SU-DHL-6 (cell line): Measurements from ENCODE around the gene ACTL6B.

Source experiments
- H2AFZ ChIP-seq: fragments of 200-600 bp; sonication (generic); 2 replicates; pipeline ENCODE4 v1.6.1; 2014; ENCODE audit warnings: low read depth, mild to moderate bottlenecking, moderate library complexity, mixed read lengths, antibody characterized with exemption, low read length; ENCODE audit not compliant: severe bottlenecking
- H3F3A ChIP-seq: fragments of 200-600 bp; shearing (Covaris generic); 2 replicates; pipeline ENCODE4 v1.6.0; 2016; ENCODE audit warnings: antibody characterized with exemption, mild to moderate bottlenecking; ENCODE audit not compliant: insufficient read depth
- H3K27ac ChIP-seq: fragments of 200-600 bp; sonication (generic); 2 replicates; pipeline ENCODE4 v1.5.1; 2016; ENCODE audit warnings: low read depth, mild to moderate bottlenecking, low read length, moderate library complexity, mixed read lengths
- H3K27me3 ChIP-seq: fragments of 200-600 bp; sonication (generic), shearing (Covaris generic); 2 replicates; pipeline ENCODE4 v1.6.0; 2014; ENCODE audit warnings: mild to moderate bottlenecking, low read length
- H3K36me3 ChIP-seq: fragments of 200-600 bp; sonication (generic); 2 replicates; pipeline ENCODE4 v1.6.1; 2014; ENCODE audit warnings: mild to moderate bottlenecking, low read length, mixed read lengths
- H3K4me2 ChIP-seq: fragments of 300-600, 200-600 bp; shearing (Covaris generic), sonication (generic); 2 replicates; pipeline ENCODE4 v1.6.0; 2014; ENCODE audit warnings: low read length, low read depth, mild to moderate bottlenecking; ENCODE audit not compliant: poor library complexity, severe bottlenecking
- H3K4me3 ChIP-seq: fragments of 200-600 bp; sonication (generic); 2 replicates; pipeline ENCODE4 v1.5.1; 2014; ENCODE audit warnings: antibody characterized with exemption, low read length, mild to moderate bottlenecking, mixed read lengths; ENCODE audit not compliant: insufficient read depth, poor library complexity, severe bottlenecking
- H3K79me2 ChIP-seq: fragments of 200-600 bp; sonication (generic); 2 replicates; pipeline ENCODE4 v1.6.1; 2014; ENCODE audit warnings: mild to moderate bottlenecking, low read length, moderate library complexity; ENCODE audit not compliant: insufficient read depth
- H3K9ac ChIP-seq: fragments of 200-600 bp; sonication (generic); 2 replicates; pipeline ENCODE4 v1.7.0; 2014; ENCODE audit warnings: mild to moderate bottlenecking, low read length
- H3K9me2 ChIP-seq: fragments of 200-600 bp; sonication (generic); replicated peaks from 2 replicates; pipeline ENCODE4 v1.6.1; 2014; ENCODE audit warnings: low read length; ENCODE audit not compliant: insufficient read depth
- H3K9me3 ChIP-seq: fragments of 200-600 bp; sonication (generic); 2 replicates; pipeline ENCODE4 v1.6.1; 2014; ENCODE audit warnings: low read length, mixed read lengths; ENCODE audit not compliant: insufficient read depth
- H4K20me1 ChIP-seq: fragments of 200-600 bp; sonication (generic); 2 replicates; pipeline ENCODE4 v1.6.1; 2014; ENCODE audit warnings: low read depth, mild to moderate bottlenecking, antibody characterized with exemption, low read length, moderate library complexity, mixed read lengths
- EZH2phosphoT487 ChIP-seq: fragments of 200-600 bp; sonication (generic), shearing (Covaris generic); conservative IDR thresholded peaks from 2 replicates; pipeline ENCODE4 v1.6.1; 2018; ENCODE audit warnings: mild to moderate bottlenecking, antibody characterized with exemption, low read length, moderate library complexity, mixed read lengths
- TF ChIP-seq, protein P1 (sequence below): fragments of 200-600 bp; sonication (generic); IDR thresholded peaks from one replicate; pipeline ENCODE4 v1.5.1; 2017; ENCODE audit warnings: antibody characterized with exemption, mild to moderate bottlenecking, low read length, moderate library complexity; ENCODE audit not compliant: insufficient read depth, poor library complexity, severe bottlenecking

Gene ACTL6B

DNA sequence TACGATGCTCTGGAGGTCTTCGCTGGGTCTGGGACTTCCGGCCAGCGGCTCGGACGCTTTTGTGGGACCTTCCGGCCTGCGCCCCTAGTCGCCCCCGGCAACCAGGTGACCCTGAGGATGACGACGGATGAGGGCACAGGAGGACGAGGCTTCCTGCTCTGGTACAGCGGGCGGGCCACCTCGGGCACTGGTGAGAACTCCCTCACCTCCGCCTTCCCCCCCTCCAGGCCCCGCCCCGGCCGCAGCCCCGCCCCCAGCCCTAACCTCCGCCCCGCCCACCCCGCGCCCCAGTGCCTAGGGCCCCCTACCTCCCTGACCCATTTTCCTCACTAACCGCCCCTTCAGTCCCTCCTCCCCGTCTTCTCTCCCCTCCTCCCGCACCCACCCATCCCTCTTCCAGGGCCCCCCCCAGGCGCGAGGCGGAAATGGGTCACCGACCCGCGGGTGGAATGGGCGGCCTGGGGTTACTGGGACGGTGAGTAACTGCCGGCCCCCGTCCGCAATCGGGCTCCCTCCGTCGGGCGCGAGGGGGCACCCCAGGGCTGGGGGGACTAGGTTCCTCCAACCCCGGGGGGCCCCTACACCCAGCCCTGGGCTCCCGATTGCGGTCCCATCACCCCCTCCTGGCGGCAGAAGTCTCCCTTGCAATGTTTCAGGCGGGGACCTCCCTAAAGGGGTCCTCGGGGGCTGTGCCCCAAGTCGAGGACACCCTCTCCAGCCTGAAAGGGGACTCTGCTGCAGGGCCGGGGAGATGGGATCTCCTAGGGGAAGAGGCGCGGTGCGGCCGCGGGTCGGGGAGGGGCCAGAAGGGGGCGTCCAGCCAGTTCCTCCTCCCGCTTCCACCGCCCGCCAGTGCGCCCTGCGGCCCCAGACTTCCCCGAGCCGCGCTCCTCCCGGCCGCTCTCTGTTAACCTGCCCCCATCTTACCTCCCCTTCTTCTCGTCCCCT is 51.9 kb downstream of the ACTL6B start:
- Histone ChIP-seq H3K4me3 (peak overlapping the region; percentile 54), H3K4me2 (peak overlapping the region; percentile 71), H3K27me3 (no peaks in the 10 kb centered on the region), H3K27ac (peak overlapping the region; percentile 4; the same call in 1 of the 2 replicates), H2AFZ (peak overlapping the region; percentile 80), H3K36me3 (no peaks in the 10 kb centered on the region), H3K9ac (peak overlapping the region; percentile 58), H3K9me2 (no peaks in the 10 kb centered on the region), H3F3A (no peaks in the 10 kb centered on the region), H3K9me3 (no peaks in the 10 kb centered on the region), H3K79me2 (no peaks in the 10 kb centered on the region), H4K20me1 (no peaks in the 10 kb centered on the region)
- no peak for TF ChIP-seq EZH2phosphoT487
- TF ChIP-seq, protein P1, sequence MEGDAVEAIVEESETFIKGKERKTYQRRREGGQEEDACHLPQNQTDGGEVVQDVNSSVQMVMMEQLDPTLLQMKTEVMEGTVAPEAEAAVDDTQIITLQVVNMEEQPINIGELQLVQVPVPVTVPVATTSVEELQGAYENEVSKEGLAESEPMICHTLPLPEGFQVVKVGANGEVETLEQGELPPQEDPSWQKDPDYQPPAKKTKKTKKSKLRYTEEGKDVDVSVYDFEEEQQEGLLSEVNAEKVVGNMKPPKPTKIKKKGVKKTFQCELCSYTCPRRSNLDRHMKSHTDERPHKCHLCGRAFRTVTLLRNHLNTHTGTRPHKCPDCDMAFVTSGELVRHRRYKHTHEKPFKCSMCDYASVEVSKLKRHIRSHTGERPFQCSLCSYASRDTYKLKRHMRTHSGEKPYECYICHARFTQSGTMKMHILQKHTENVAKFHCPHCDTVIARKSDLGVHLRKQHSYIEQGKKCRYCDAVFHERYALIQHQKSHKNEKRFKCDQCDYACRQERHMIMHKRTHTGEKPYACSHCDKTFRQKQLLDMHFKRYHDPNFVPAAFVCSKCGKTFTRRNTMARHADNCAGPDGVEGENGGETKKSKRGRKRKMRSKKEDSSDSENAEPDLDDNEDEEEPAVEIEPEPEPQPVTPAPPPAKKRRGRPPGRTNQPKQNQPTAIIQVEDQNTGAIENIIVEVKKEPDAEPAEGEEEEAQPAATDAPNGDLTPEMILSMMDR, result peak; percentile 92

DNA sequence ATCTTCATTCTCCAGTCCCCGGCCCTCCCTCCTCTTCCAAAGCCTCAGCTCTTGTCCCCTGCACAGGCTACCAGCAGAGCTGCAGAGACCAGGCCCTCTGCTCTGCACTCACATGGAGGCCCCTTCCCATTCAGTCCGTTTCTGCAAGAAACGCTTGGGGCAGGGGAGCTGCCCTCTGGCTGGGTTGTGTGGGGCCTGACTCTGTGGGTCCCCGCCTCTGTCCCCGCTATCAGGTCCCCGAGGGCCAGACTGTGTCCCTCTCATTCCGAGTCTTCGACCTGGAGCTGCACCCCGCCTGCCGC is 52.6 kb downstream of the ACTL6B start:
- H3K4me2 ChIP-seq, result peak overlapping the region; percentile 51
- no peaks in the 10 kb centered on the region for H3K36me3 ChIP-seq
- TF ChIP-seq, protein P1, result no peak
- TF ChIP-seq EZH2phosphoT487, result no peak
- no peaks in the 10 kb centered on the region for H3K27me3 ChIP-seq
- H3K27ac ChIP-seq, result no peak overlapping the region
- H3K9me2 ChIP-seq, result no peaks in the 10 kb centered on the region
- peak overlapping the region; percentile 67 for H2AFZ ChIP-seq
- peak overlapping the region; percentile 58; the same call in 1 of the 2 replicates for H3K9ac ChIP-seq
- H3F3A ChIP-seq, result no peaks in the 10 kb centered on the region
- H3K79me2 ChIP-seq, result no peaks in the 10 kb centered on the region
- no peaks in the 10 kb centered on the region for H3K9me3 ChIP-seq
- no peaks in the 10 kb centered on the region for H4K20me1 ChIP-seq
- H3K4me3 ChIP-seq, result peak overlapping the region; percentile 30

DNA sequence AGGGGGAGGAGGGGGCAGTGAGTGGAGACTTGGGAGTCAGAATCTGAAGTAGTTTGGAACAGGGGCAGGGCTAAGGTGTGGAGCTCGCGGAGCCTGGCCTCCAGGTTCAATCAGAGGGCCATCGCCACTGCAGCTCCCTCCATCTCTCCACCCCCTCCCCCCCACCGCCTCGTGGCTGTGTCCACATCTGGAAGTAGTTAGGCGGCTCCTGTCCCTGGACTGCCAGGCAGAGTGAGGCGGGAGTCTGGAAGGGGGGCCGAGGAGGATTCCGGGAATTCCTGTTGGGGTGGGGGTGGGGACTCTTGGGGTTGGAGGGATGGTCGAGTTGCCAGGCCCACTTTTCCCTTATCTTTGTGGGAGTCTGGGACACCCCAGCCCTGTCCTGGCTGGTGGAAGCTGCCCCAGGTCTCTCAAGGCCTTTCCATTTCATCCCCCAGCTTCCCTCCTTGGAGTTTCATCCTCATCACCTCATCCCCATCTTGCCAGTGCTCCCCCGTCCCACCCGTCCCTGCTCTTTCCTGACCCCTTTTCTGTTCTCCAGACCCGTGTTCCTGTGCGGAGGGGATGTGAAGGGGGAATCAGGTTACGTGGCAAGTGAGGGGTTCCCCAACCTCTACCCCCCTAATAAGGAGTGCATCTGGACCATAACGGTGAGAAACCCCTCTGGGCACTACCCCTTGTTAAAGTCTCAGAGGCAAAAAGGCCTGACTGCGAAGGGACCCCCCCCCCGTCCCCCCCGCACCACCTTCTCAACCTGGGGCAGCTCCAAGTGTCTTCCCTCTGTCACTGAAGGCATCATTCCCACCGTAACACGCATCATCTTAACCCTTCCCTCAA is 53.1 kb downstream of the ACTL6B start:
- Histone ChIP-seq H3K9me3 (no peaks in the 10 kb centered on the region), H3K9me2 (no peaks in the 10 kb centered on the region), H3F3A (no peaks in the 10 kb centered on the region), H3K27ac (no peak overlapping the region), H2AFZ (peak overlapping the region; percentile 67), H3K4me2 (peak overlapping the region; percentile 51), H3K9ac (peak overlapping the region; percentile 58; the same call in 1 of the 2 replicates), H3K4me3 (no peak overlapping the region), H4K20me1 (no peaks in the 10 kb centered on the region), H3K36me3 (no peaks in the 10 kb centered on the region), H3K79me2 (no peaks in the 10 kb centered on the region), H3K27me3 (no peaks in the 10 kb centered on the region)
- no peak for TF ChIP-seq EZH2phosphoT487
- TF ChIP-seq, protein P1, result no peak
